ENCODE data around the gene RTEL1.
"Not testable (repeated sequence)": the region's sequence is repeated elsewhere in the genome, so short reads cannot be mapped to it uniquely, and the experiment has no call there.

The RTEL1 gene

GRCh38 chr20:63711085-63711645, 53.1 kb downstream of the RTEL1 start:
- peaks cover 39% of the 10 kb centered on the region for H3K36me3 ChIP-seq (ENCODE audit: insufficient read depth, low read length)

DNA sequence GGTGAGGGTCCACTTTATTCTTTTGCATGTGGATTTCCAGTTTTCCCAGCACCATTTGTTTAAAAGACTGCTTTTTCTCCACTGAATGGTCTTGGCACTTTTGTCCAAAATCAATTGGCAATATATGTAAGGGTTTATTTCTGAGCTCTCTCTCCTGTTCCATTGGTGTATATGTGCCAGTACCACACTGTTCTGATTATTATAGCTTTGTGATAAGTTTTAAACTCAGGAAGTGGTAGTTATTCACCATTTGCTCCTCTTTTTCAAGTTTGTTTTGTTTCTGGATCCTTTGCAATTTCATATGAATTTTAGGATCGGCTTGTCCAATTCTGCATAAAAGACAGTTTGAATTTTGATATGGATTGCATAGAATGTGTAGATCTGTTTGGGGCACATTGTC, 54.1 kb downstream of the RTEL1 start:
- Histone ChIP-seq H3K79me2 (ENCODE audit: control insufficient read depth, insufficient read depth, low read length, unreplicated experiment) (peaks cover 71% of the 10 kb centered on the region), H3K27ac (ENCODE audit: low read depth, low read length) (no peak overlapping the region), H3K36me3 (ENCODE audit: insufficient read depth, low read length) (peaks cover 39% of the 10 kb centered on the region), H3K4me3 (ENCODE audit: low read depth, low read length) (no peak overlapping the region), H3K4me1 (ENCODE audit: control insufficient read depth, insufficient read depth, low read length, unreplicated experiment) (peaks cover 7% of the 10 kb centered on the region), H3K27me3 (ENCODE audit: insufficient read depth, low read length) (no peaks in the 10 kb centered on the region), H2AFZ (ENCODE audit: low read length, unreplicated experiment) (no peak overlapping the region)

More at GRCh38 chr20:63711085-63711645, 53.1 kb downstream of the RTEL1 start:
- H3K4me1 ChIP-seq (ENCODE audit: control insufficient read depth, insufficient read depth, low read length, unreplicated experiment) = peaks cover 13% of the 10 kb centered on the region
- no peak overlapping the region for H3K4me3 ChIP-seq (ENCODE audit: low read depth, low read length)
- H3K79me2 ChIP-seq (ENCODE audit: control insufficient read depth, insufficient read depth, low read length, unreplicated experiment) = peaks cover 73% of the 10 kb centered on the region
- H2AFZ ChIP-seq (ENCODE audit: low read length, unreplicated experiment) = no peak overlapping the region
- no peak overlapping the region for H3K27ac ChIP-seq (ENCODE audit: low read depth, low read length)
- H3K27me3 ChIP-seq (ENCODE audit: insufficient read depth, low read length) = no peaks in the 10 kb centered on the region

GRCh38 chr20:63714858-63715257, 56.7 kb downstream of the RTEL1 start:
- H3K4me3 ChIP-seq (ENCODE audit: low read depth, low read length) = no peak overlapping the region
- peaks cover 55% of the 10 kb centered on the region for H3K36me3 ChIP-seq (ENCODE audit: insufficient read depth, low read length)
- no peak overlapping the region for H3K27ac ChIP-seq (ENCODE audit: low read depth, low read length)
- H2AFZ ChIP-seq (ENCODE audit: low read length, unreplicated experiment) = no peak overlapping the region
- H3K27me3 ChIP-seq (ENCODE audit: insufficient read depth, low read length) = no peaks in the 10 kb centered on the region
- H3K79me2 ChIP-seq (ENCODE audit: control insufficient read depth, insufficient read depth, low read length, unreplicated experiment) = peaks cover 59% of the 10 kb centered on the region
- no peaks in the 10 kb centered on the region for H3K4me1 ChIP-seq (ENCODE audit: control insufficient read depth, insufficient read depth, low read length, unreplicated experiment)

- H3K27ac ChIP-seq (ENCODE audit: low read depth, low read length) = no peak overlapping the region
- no peaks in the 10 kb centered on the region for H3K4me1 ChIP-seq (ENCODE audit: control insufficient read depth, insufficient read depth, low read length, unreplicated experiment)
- H3K4me3 ChIP-seq (ENCODE audit: low read depth, low read length) = no peak overlapping the region
- H3K36me3 ChIP-seq (ENCODE audit: insufficient read depth, low read length) = peaks cover 39% of the 10 kb centered on the region
- no peak overlapping the region for H2AFZ ChIP-seq (ENCODE audit: low read length, unreplicated experiment)
- H3K27me3 ChIP-seq (ENCODE audit: insufficient read depth, low read length) = no peaks in the 10 kb centered on the region
- H3K79me2 ChIP-seq (ENCODE audit: control insufficient read depth, insufficient read depth, low read length, unreplicated experiment) = peaks cover 41% of the 10 kb centered on the region
Measured at GRCh38 chr20:63718996-63719395, 60.9 kb downstream of the RTEL1 start.

- H3K27me3 ChIP-seq (ENCODE audit: insufficient read depth, low read length); H2AFZ ChIP-seq (ENCODE audit: low read length, unreplicated experiment); H3K4me3 ChIP-seq (ENCODE audit: low read depth, low read length); H3K27ac ChIP-seq (ENCODE audit: low read depth, low read length); H3K4me1 ChIP-seq (ENCODE audit: control insufficient read depth, insufficient read depth, low read length, unreplicated experiment): not testable (repeated sequence)
- Histone ChIP-seq H3K36me3 (ENCODE audit: insufficient read depth, low read length) (peaks cover 29% of the 10 kb centered on the region), H3K79me2 (ENCODE audit: control insufficient read depth, insufficient read depth, low read length, unreplicated experiment) (peaks cover 27% of the 10 kb centered on the region)
Measured at GRCh38 chr20:63722967-63723622, 65.0 kb downstream of the RTEL1 start.

DNA sequence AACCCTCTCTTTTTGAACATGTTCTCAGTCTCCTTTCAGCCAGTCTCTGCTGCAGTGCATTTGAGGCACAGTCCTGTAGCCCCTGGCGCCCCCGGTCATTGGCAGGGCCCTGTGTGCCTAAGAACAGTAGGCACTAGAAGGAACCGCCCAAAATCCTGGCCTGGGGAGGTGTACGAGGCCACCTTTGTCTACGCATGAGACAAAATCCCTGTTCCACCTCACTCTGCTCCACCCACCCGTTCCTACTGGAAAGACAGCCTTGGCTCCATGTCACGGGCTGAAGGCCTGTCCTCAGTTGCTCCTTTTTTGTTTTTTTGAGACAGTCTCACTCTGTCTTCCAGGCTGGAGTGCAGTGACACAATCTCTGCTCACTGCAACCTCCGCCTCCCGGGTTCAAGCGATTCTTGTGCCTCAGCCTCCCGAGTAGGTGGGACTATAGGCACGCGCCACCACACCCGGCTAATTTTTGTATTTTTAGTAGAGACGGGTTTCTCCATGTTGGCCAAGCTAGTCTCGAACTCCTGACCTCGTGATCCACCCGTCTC, 72.1 kb downstream of the RTEL1 start:
- not testable (repeated sequence) for H3K4me1 ChIP-seq (ENCODE audit: control insufficient read depth, insufficient read depth, low read length, unreplicated experiment); H3K4me3 ChIP-seq (ENCODE audit: low read depth, low read length); H3K27me3 ChIP-seq (ENCODE audit: insufficient read depth, low read length); H2AFZ ChIP-seq (ENCODE audit: low read length, unreplicated experiment); H3K27ac ChIP-seq (ENCODE audit: low read depth, low read length); H3K36me3 ChIP-seq (ENCODE audit: insufficient read depth, low read length)
- H3K79me2 ChIP-seq (ENCODE audit: control insufficient read depth, insufficient read depth, low read length, unreplicated experiment) = peaks cover 13% of the 10 kb centered on the region

- H3K4me1 ChIP-seq (ENCODE audit: control insufficient read depth, insufficient read depth, low read length, unreplicated experiment) = no peaks in the 10 kb centered on the region
- no peaks in the 10 kb centered on the region for H3K27me3 ChIP-seq (ENCODE audit: insufficient read depth, low read length)
- H3K36me3 ChIP-seq (ENCODE audit: insufficient read depth, low read length) = no peaks in the 10 kb centered on the region
- H2AFZ ChIP-seq (ENCODE audit: low read length, unreplicated experiment) = no peak overlapping the region
- H3K79me2 ChIP-seq (ENCODE audit: control insufficient read depth, insufficient read depth, low read length, unreplicated experiment) = peaks cover 10% of the 10 kb centered on the region
- no peak overlapping the region for H3K4me3 ChIP-seq (ENCODE audit: low read depth, low read length)
- H3K27ac ChIP-seq (ENCODE audit: low read depth, low read length) = no peak overlapping the region
Measured at GRCh38 chr20:63731410-63731809, 73.3 kb downstream of the RTEL1 start.

GRCh38 chr20:63732118-63733095, 74.3 kb downstream of the RTEL1 start:
- peaks cover 6% of the 10 kb centered on the region for H3K79me2 ChIP-seq (ENCODE audit: control insufficient read depth, insufficient read depth, low read length, unreplicated experiment)
- H3K4me1 ChIP-seq (ENCODE audit: control insufficient read depth, insufficient read depth, low read length, unreplicated experiment) = no peaks in the 10 kb centered on the region
- H2AFZ ChIP-seq (ENCODE audit: low read length, unreplicated experiment) = no peak overlapping the region
- H3K36me3 ChIP-seq (ENCODE audit: insufficient read depth, low read length) = no peaks in the 10 kb centered on the region
- no peaks in the 10 kb centered on the region for H3K27me3 ChIP-seq (ENCODE audit: insufficient read depth, low read length)
- H3K4me3 ChIP-seq (ENCODE audit: low read depth, low read length) = no peak overlapping the region
- no peak overlapping the region for H3K27ac ChIP-seq (ENCODE audit: low read depth, low read length)

DNA sequence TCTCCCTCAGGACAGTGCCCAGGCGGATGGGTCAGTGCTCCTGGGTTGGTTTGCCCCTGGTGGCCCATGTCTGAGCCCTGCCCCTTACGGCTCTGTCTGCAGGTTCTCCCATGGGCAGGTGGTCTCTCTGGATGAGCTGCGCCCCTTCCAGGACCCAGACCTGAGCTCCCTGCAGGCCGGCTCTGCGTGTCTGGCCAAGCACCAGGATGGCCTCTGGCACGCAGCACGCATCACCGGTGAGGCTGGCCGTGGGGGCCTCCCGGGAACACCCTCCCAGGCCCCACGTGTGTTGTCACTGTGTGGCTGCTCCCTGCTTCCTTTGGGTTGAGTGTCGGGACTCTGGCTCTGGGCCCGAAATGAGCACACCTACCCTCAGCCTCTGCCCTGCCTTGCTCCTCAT, 75.0 kb downstream of the RTEL1 start:
- no peaks in the 10 kb centered on the region for H3K36me3 ChIP-seq (ENCODE audit: insufficient read depth, low read length)
- H3K4me3 ChIP-seq (ENCODE audit: low read depth, low read length) = no peak overlapping the region
- H3K27ac ChIP-seq (ENCODE audit: low read depth, low read length) = no peak overlapping the region
- no peaks in the 10 kb centered on the region for H3K27me3 ChIP-seq (ENCODE audit: insufficient read depth, low read length)
- H3K79me2 ChIP-seq (ENCODE audit: control insufficient read depth, insufficient read depth, low read length, unreplicated experiment) = peaks cover 6% of the 10 kb centered on the region
- no peak overlapping the region for H2AFZ ChIP-seq (ENCODE audit: low read length, unreplicated experiment)
- H3K4me1 ChIP-seq (ENCODE audit: control insufficient read depth, insufficient read depth, low read length, unreplicated experiment) = no peaks in the 10 kb centered on the region

GRCh38 chr20:63733579-63734081, 75.5 kb downstream of the RTEL1 start:
- H3K4me1 ChIP-seq (ENCODE audit: control insufficient read depth, insufficient read depth, low read length, unreplicated experiment) = no peaks in the 10 kb centered on the region
- peaks cover under 1% of the 10 kb centered on the region for H3K79me2 ChIP-seq (ENCODE audit: control insufficient read depth, insufficient read depth, low read length, unreplicated experiment)
- no peaks in the 10 kb centered on the region for H3K36me3 ChIP-seq (ENCODE audit: insufficient read depth, low read length)
- no peak overlapping the region for H3K27ac ChIP-seq (ENCODE audit: low read depth, low read length)
- no peak overlapping the region for H3K4me3 ChIP-seq (ENCODE audit: low read depth, low read length)
- no peaks in the 10 kb centered on the region for H3K27me3 ChIP-seq (ENCODE audit: insufficient read depth, low read length)
- H2AFZ ChIP-seq (ENCODE audit: low read length, unreplicated experiment) = no peak overlapping the region

Data from ACC112 (cell line).